GM12874 (cell line): ENCODE measurements around the gene MAZ.
A peak's percentile ranks its signal among the peaks of the same experiment; 100 is the strongest.

Source experiments
- TF ChIP-seq, protein P1 (sequence below): IDR thresholded peaks from 2 replicates; pipeline ENCODE4 v1.5.1; 2011; ENCODE audit warnings: low read depth, mild to moderate bottlenecking, control low read depth, low read length, moderate library complexity; ENCODE audit not compliant: insufficient read depth

MAZ gene

GRCh38 chr16:29815793-29816693, 9.7 kb downstream of the MAZ start, which contains the start of gene PAGR1:
Gene PAGR1 (plus strand): TSS chr16:29816152. CDS start chr16:29816526, 374 bp downstream.
- TF ChIP-seq, protein P1, sequence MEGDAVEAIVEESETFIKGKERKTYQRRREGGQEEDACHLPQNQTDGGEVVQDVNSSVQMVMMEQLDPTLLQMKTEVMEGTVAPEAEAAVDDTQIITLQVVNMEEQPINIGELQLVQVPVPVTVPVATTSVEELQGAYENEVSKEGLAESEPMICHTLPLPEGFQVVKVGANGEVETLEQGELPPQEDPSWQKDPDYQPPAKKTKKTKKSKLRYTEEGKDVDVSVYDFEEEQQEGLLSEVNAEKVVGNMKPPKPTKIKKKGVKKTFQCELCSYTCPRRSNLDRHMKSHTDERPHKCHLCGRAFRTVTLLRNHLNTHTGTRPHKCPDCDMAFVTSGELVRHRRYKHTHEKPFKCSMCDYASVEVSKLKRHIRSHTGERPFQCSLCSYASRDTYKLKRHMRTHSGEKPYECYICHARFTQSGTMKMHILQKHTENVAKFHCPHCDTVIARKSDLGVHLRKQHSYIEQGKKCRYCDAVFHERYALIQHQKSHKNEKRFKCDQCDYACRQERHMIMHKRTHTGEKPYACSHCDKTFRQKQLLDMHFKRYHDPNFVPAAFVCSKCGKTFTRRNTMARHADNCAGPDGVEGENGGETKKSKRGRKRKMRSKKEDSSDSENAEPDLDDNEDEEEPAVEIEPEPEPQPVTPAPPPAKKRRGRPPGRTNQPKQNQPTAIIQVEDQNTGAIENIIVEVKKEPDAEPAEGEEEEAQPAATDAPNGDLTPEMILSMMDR: peak; percentile 98

DNA sequence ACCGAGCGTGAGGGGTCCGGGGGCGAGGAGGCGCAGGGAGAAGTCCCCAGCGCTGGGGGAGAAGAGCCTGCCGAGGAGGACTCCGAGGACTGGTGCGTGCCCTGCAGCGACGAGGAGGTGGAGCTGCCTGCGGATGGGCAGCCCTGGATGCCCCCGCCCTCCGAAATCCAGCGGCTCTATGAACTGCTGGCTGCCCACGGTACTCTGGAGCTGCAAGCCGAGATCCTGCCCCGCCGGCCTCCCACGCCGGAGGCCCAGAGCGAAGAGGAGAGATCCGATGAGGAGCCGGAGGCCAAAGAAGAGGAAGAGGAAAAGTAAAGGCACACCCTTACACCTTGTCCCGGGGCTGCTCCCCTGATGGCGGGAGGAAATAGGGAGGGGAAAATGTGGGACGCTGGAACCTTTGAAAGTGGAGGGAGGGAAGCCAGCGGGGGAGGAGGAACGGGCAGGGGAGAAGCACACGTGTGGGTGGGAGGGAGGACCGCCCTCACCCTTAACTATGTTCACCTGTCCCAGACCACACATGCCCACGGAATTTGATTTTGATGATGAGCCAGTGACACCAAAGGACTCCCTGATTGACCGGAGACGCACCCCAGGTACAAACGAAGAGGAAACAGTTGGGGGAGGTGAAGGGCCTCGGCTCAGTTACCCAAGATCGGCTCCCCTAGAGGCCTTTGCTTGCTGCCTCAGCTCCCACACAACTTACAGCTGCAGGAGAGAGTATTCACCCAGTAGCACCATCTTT, 10.5 kb downstream of the MAZ start:
- TF ChIP-seq, protein P1: peak; percentile 33

DNA sequence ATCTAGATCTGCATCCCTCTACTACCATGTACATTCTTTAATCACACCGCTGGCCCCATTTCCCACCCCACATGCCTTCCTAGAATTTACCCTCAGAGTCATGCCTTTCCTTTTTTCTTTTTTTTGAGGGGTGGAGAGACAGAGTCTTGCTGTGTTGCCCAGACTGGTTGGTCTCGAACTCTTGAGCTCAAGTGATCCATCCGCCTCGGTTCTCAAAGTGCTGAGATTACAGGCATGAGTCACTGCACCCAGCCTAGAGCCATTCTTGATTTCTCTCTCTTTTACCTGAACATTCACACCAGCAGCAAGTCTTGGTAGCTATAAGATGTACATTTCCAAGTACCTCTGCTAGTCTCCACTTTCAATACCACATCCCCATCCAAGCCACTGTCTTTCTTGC, 11.8 kb downstream of the MAZ start:
- TF ChIP-seq, protein P1: no peak

DNA sequence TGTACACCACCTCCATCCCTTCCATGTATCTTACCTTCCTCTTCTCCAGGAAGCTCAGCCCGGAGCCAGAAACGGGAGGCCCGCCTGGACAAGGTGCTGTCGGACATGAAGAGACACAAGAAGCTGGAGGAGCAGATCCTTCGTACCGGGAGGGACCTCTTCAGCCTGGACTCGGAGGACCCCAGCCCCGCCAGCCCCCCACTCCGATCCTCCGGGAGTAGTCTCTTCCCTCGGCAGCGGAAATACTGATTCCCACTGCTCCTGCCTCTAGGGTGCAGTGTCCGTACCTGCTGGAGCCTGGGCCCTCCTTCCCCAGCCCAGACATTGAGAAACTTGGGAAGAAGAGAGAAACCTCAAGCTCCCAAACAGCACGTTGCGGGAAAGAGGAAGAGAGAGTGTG, 13.2 kb downstream of the MAZ start:
- TF ChIP-seq, protein P1: no peak

DNA sequence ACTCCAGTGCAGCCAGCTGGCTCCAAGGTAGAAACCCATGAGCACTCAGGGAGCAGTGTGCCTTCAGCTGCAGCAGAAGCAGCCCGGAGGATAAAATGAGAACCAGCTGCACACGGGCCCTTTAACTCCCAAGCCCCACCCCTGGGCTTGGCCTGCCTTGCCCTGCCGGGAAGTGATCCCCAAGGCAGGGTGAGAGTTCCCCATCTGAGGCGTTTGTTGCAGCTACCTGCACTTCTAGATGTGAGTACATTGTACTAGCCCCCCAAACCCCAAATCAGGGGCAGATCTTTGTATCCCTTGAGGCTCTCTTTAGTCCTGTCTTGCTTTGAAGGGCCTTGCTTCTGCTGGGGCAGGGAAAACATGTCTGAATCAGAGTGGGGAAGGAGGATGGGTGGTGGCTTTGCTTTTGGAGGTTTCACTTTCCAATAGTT, 14.0 kb downstream of the MAZ start, which contains the start of gene MVP:
MVP (plus strand) TSS at position 192 of the 431 bp plus-strand sequence. CDS start 10,088 bp downstream, outside the sequence.
- TF ChIP-seq, protein P1: no peak

DNA sequence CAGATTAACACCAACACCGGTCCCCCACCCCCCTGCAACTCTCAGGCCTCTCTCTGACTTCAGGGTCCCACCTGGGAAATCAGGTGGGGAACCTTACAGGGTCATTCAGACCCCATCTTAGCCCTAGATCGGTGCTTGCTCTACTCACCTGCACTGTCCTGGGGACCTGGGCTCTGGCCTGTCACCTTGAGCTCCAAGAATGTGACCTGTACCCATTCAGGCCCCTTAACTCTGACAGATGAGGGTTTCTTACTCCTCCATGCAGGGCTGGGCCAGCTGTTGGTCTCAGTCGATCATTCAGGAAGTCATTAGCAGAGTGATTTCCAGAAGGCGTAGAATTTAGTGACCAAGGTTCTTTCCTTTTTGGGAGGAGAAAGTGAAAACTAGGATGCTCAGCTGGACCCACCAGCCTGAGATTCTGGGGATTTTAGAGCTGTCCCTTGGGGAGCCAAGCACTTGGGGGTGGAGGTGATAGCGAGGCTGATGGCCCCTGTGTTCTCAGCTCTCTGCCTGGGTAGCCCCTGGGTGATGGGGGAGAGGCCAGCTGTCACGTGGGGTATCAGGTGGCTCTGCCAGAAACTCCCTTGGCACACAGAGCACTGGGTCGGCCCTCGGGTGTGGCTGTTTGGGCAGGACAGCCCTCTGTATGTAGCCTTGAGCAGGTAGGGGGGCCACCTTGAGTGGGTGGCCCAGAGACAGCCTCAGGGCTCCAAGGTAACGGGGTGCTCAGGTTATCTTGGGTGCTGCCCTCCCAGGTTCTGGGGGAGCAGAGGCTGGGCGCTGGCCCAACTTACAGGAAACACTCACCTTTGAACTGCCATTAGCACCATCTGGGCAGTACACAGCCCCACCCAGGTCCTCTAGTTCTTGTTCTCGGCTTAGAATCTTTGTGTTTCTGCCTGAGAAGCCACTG, 14.7 kb downstream of the MAZ start:
- TF ChIP-seq, protein P1: no peak
